ENCODE measurements around the gene NOS3. TPM values are rescaled to one million over a fixed set of nuclear protein-coding genes. Genes with fewer than 3 reads are reported as not detected.

Gene NOS3
- total and polyA plus RNA-seq, 5 donors from 2014 or later, result 3.2 to 10.7 (median 7.4) TPM

GRCh38 chr7:150992833-150993302, 2.1 kb downstream of the NOS3 start:
- H3K9me3 ChIP-seq (ENCODE audit: control insufficient read depth in 2 of 2, low read length in 2 of 2), result peaks cover 8 to 19% of the 10 kb centered on the region in 2 experiments
- peaks cover 0 to 22% (median 6%) of the 10 kb centered on the region in 7 donors for H3K9me3 Mint-ChIP-seq
- no peak overlapping the region for H3K4me3 Mint-ChIP-seq
- no peaks in the 10 kb centered on the region for H3K27me3 ChIP-seq (ENCODE audit: control insufficient read depth, insufficient read depth, low read length)
- H3K27ac Mint-ChIP-seq, result peak overlapping the region in 1 of 3 donors; percentile 29
- H3K4me3 ChIP-seq (ENCODE audit: low read depth, low read length), result no peak overlapping the region
- H3K36me3 ChIP-seq (ENCODE audit: control insufficient read depth, insufficient read depth, low read length), result no peaks in the 10 kb centered on the region
- ATAC-seq (ENCODE audit: low read depth in 2 of 2) (no peak), DNase-seq (peak in 1 of 3 donors; percentile 51)
- peaks cover 2% of the 10 kb centered on the region for H3K36me3 Mint-ChIP-seq
- H3K27ac ChIP-seq (ENCODE audit: insufficient read depth, low read length, poor library complexity, severe bottlenecking), result no peak overlapping the region
- peaks cover 46% of the 10 kb centered on the region for H3K4me1 ChIP-seq (ENCODE audit: control insufficient read depth, insufficient read depth, low read length, poor library complexity, severe bottlenecking)
- peaks cover 6% of the 10 kb centered on the region for H3K27me3 Mint-ChIP-seq
- peaks cover 4 to 47% (median 24%) of the 10 kb centered on the region in 4 donors for H3K4me1 Mint-ChIP-seq

GRCh38 chr7:150993511-150993910, 2.7 kb downstream of the NOS3 start:
- ATAC-seq (ENCODE audit: low read depth in 2 of 2), result no peak
- DNase-seq, result no peak
- Histone ChIP-seq H3K4me1 (ENCODE audit: control insufficient read depth, insufficient read depth, low read length, poor library complexity, severe bottlenecking) (peaks cover 46% of the 10 kb centered on the region), H3K36me3 (ENCODE audit: control insufficient read depth, insufficient read depth, low read length) (no peaks in the 10 kb centered on the region), H3K27me3 (ENCODE audit: control insufficient read depth, insufficient read depth, low read length) (no peaks in the 10 kb centered on the region), H3K27ac (ENCODE audit: insufficient read depth, low read length, poor library complexity, severe bottlenecking) (no peak overlapping the region), H3K4me3 (ENCODE audit: low read depth, low read length) (no peak overlapping the region), H3K9me3 (ENCODE audit: control insufficient read depth in 2 of 2, low read length in 2 of 2) (peaks cover 8 to 19% of the 10 kb centered on the region in 2 experiments)
- Mint-ChIP-seq H3K4me1 (peaks cover under 1 to 47% (median 19%) of the 10 kb centered on the region in 4 donors), H3K9me3 (peaks cover 0 to 22% (median 5%) of the 10 kb centered on the region in 7 donors), H3K27me3 (no peaks in the 10 kb centered on the region), H3K36me3 (peaks cover 2% of the 10 kb centered on the region), H3K4me3 (no peak overlapping the region), H3K27ac (no peak overlapping the region)

GRCh38 chr7:150994141-150994837, 3.5 kb downstream of the NOS3 start:
- ATAC-seq (ENCODE audit: low read depth in 2 of 2), result peak; percentile 62 to 68

GRCh38 chr7:150994838-150995510, 4.2 kb downstream of the NOS3 start:
- H3K9me3 Mint-ChIP-seq, result peaks cover 0 to 15% (median 5%) of the 10 kb centered on the region in 7 donors
- H3K27ac Mint-ChIP-seq, result no peak overlapping the region
- Histone ChIP-seq H3K9me3 (ENCODE audit: control insufficient read depth in 2 of 2, low read length in 2 of 2) (peaks cover 8 to 12% of the 10 kb centered on the region in 2 experiments), H3K4me3 (ENCODE audit: low read depth, low read length) (no peak overlapping the region), H3K27me3 (ENCODE audit: control insufficient read depth, insufficient read depth, low read length) (no peaks in the 10 kb centered on the region), H3K36me3 (ENCODE audit: control insufficient read depth, insufficient read depth, low read length) (no peaks in the 10 kb centered on the region), H3K27ac (ENCODE audit: insufficient read depth, low read length, poor library complexity, severe bottlenecking) (peak overlapping the region; percentile 41), H3K4me1 (ENCODE audit: control insufficient read depth, insufficient read depth, low read length, poor library complexity, severe bottlenecking) (peaks cover 53% of the 10 kb centered on the region)
- DNase-seq, result no peak
- no peak for ATAC-seq (ENCODE audit: low read depth in 2 of 2)
- peaks cover 0 to 44% (median 14%) of the 10 kb centered on the region in 4 donors for H3K4me1 Mint-ChIP-seq
- H3K4me3 Mint-ChIP-seq, result peak overlapping the region in 2 of 4 donors; percentile 12 to 59
- no peaks in the 10 kb centered on the region for H3K27me3 Mint-ChIP-seq
- H3K36me3 Mint-ChIP-seq, result peaks cover 2% of the 10 kb centered on the region

More at GRCh38 chr7:150994141-150994837, 3.5 kb downstream of the NOS3 start:
- H3K4me3 ChIP-seq (ENCODE audit: low read depth, low read length), result no peak overlapping the region
- peaks cover 0 to 22% (median 5%) of the 10 kb centered on the region in 7 donors for H3K9me3 Mint-ChIP-seq
- peaks cover 8 to 19% of the 10 kb centered on the region in 2 experiments for H3K9me3 ChIP-seq (ENCODE audit: control insufficient read depth in 2 of 2, low read length in 2 of 2)
- no peaks in the 10 kb centered on the region for H3K27me3 Mint-ChIP-seq
- H3K27ac ChIP-seq (ENCODE audit: insufficient read depth, low read length, poor library complexity, severe bottlenecking), result peak overlapping the region; percentile 41
- H3K36me3 ChIP-seq (ENCODE audit: control insufficient read depth, insufficient read depth, low read length), result no peaks in the 10 kb centered on the region
- no peaks in the 10 kb centered on the region for H3K27me3 ChIP-seq (ENCODE audit: control insufficient read depth, insufficient read depth, low read length)
- peaks cover 2% of the 10 kb centered on the region for H3K36me3 Mint-ChIP-seq
- H3K4me3 Mint-ChIP-seq, result peak overlapping the region in 2 of 4 donors; percentile 60 to 81
- H3K4me1 Mint-ChIP-seq, result peaks cover 0 to 47% (median 15%) of the 10 kb centered on the region in 4 donors
- peak in 1 of 3 donors; percentile 72 for DNase-seq
- peaks cover 46% of the 10 kb centered on the region for H3K4me1 ChIP-seq (ENCODE audit: control insufficient read depth, insufficient read depth, low read length, poor library complexity, severe bottlenecking)
- peak overlapping the region; percentile 57 to 67 (median 58) for H3K27ac Mint-ChIP-seq

- peaks cover 8% of the 10 kb centered on the region for H3K36me3 Mint-ChIP-seq
- peaks cover 54% of the 10 kb centered on the region for H3K4me1 ChIP-seq (ENCODE audit: control insufficient read depth, insufficient read depth, low read length, poor library complexity, severe bottlenecking)
- no peak overlapping the region for H3K27ac ChIP-seq (ENCODE audit: insufficient read depth, low read length, poor library complexity, severe bottlenecking)
- H3K4me3 ChIP-seq (ENCODE audit: low read depth, low read length), result no peak overlapping the region
- peak overlapping the region in 1 of 4 donors; percentile 60 for H3K4me3 Mint-ChIP-seq
- peaks cover 0 to 45% (median 10%) of the 10 kb centered on the region in 4 donors for H3K4me1 Mint-ChIP-seq
- no peak overlapping the region for H3K27ac Mint-ChIP-seq
- no peaks in the 10 kb centered on the region for H3K9me3 Mint-ChIP-seq
- H3K27me3 Mint-ChIP-seq, result no peaks in the 10 kb centered on the region
- DNase-seq (no peak), ATAC-seq (ENCODE audit: low read depth in 2 of 2) (no peak)
- H3K9me3 ChIP-seq (ENCODE audit: control insufficient read depth in 2 of 2, low read length in 2 of 2), result no peaks in the 10 kb centered on the region
- no peaks in the 10 kb centered on the region for H3K27me3 ChIP-seq (ENCODE audit: control insufficient read depth, insufficient read depth, low read length)
- no peaks in the 10 kb centered on the region for H3K36me3 ChIP-seq (ENCODE audit: control insufficient read depth, insufficient read depth, low read length)
Observed at GRCh38 chr7:150996376-150997074, 5.7 kb downstream of the NOS3 start.

GRCh38 chr7:150997075-150997511, 6.3 kb downstream of the NOS3 start:
- Mint-ChIP-seq H3K27me3 (no peaks in the 10 kb centered on the region), H3K27ac (no peak overlapping the region), H3K9me3 (no peaks in the 10 kb centered on the region), H3K36me3 (peaks cover 8% of the 10 kb centered on the region), H3K4me3 (peak overlapping the region in 1 of 4 donors; percentile 49), H3K4me1 (peaks cover 0 to 45% (median 10%) of the 10 kb centered on the region in 4 donors)
- H3K36me3 ChIP-seq (ENCODE audit: control insufficient read depth, insufficient read depth, low read length), result no peaks in the 10 kb centered on the region
- ATAC-seq (ENCODE audit: low read depth in 2 of 2) (no peak), DNase-seq (no peak)
- peaks cover 54% of the 10 kb centered on the region for H3K4me1 ChIP-seq (ENCODE audit: control insufficient read depth, insufficient read depth, low read length, poor library complexity, severe bottlenecking)
- H3K27ac ChIP-seq (ENCODE audit: insufficient read depth, low read length, poor library complexity, severe bottlenecking), result no peak overlapping the region
- no peaks in the 10 kb centered on the region for H3K9me3 ChIP-seq (ENCODE audit: control insufficient read depth in 2 of 2, low read length in 2 of 2)
- H3K27me3 ChIP-seq (ENCODE audit: control insufficient read depth, insufficient read depth, low read length), result no peaks in the 10 kb centered on the region
- no peak overlapping the region for H3K4me3 ChIP-seq (ENCODE audit: low read depth, low read length)

GRCh38 chr7:150997817-150998216, 7.0 kb downstream of the NOS3 start:
- ATAC-seq (ENCODE audit: low read depth in 2 of 2) (no peak), DNase-seq (no peak)
- Histone ChIP-seq H3K27me3 (ENCODE audit: control insufficient read depth, insufficient read depth, low read length) (no peaks in the 10 kb centered on the region), H3K9me3 (ENCODE audit: control insufficient read depth in 2 of 2, low read length in 2 of 2) (no peaks in the 10 kb centered on the region), H3K4me3 (ENCODE audit: low read depth, low read length) (no peak overlapping the region), H3K27ac (ENCODE audit: insufficient read depth, low read length, poor library complexity, severe bottlenecking) (no peak overlapping the region), H3K4me1 (ENCODE audit: control insufficient read depth, insufficient read depth, low read length, poor library complexity, severe bottlenecking) (peaks cover 54% of the 10 kb centered on the region), H3K36me3 (ENCODE audit: control insufficient read depth, insufficient read depth, low read length) (no peaks in the 10 kb centered on the region)
- Mint-ChIP-seq H3K9me3 (no peaks in the 10 kb centered on the region), H3K4me3 (peak overlapping the region in 2 of 4 donors; percentile 49 to 66), H3K36me3 (peaks cover 8% of the 10 kb centered on the region), H3K27ac (peak overlapping the region in 1 of 3 donors; percentile 65), H3K4me1 (peaks cover 0 to 45% (median 8%) of the 10 kb centered on the region in 4 donors), H3K27me3 (peaks cover 3% of the 10 kb centered on the region)

Measured in CD4-positive, CD25-positive, alpha-beta regulatory T cell (primary cell).